HEK293 (cell line): ENCODE data around the gene SYNDIG1.

Experiments used
- ZBTB1 ChIP-seq: fragments of 450-650 bp; formaldehyde crosslinking; IDR thresholded peaks from 2 replicates; pipeline ENCODE4 v1.5.1; 2016; ENCODE audit warnings: missing biosample characterization, missing genetic modification characterization
- ZNF132 ChIP-seq: fragments of 450-650 bp; formaldehyde crosslinking; IDR thresholded peaks from 2 replicates; pipeline ENCODE4 v1.5.1; 2017; ENCODE audit warnings: missing biosample characterization, missing genetic modification characterization, borderline replicate concordance
- ZNF169 ChIP-seq: fragments of 450-650 bp; formaldehyde crosslinking; IDR thresholded peaks from 2 replicates; pipeline ENCODE4 v1.5.1; 2016; ENCODE audit warnings: missing biosample characterization, missing genetic modification characterization
- ZNF23 ChIP-seq: fragments of 450-650 bp; formaldehyde crosslinking; IDR thresholded peaks from 2 replicates; pipeline ENCODE4 v1.5.1; 2016; ENCODE audit warnings: missing biosample characterization, missing genetic modification characterization, borderline replicate concordance
- TF ChIP-seq, protein P1 (sequence below): fragments of 450-650 bp; formaldehyde crosslinking; IDR thresholded peaks from 2 replicates; pipeline ENCODE4 v1.5.1; 2016; ENCODE audit warnings: missing biosample characterization, missing genetic modification characterization

DNA sequence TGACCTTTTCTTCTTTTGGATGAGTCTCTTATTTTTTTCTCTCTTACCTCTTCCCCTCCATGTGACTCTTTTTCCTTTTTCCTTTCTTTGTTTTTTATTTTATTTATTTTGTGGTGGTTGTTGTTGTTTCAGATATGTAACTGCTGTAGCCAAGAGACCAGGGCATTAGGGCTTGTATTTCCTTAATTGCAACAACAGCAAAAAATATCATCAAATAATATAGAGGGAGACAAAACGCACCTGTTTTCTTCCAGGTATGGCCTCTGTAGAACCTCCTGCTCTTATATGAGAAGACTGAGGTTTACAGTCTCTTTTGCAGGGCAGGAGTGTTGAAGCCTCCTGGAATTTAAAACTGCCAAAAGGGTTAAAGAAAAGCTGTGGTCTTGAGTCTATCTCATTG, 149.3 kb downstream of the SYNDIG1 start:
- no peak for TF ChIP-seq ZBTB1 (tag by site-specific recombination)
- no peak for TF ChIP-seq ZNF132 (tag by site-specific recombination)
- TF ChIP-seq ZNF23 (tag by site-specific recombination), result no peak
- TF ChIP-seq, protein P1, sequence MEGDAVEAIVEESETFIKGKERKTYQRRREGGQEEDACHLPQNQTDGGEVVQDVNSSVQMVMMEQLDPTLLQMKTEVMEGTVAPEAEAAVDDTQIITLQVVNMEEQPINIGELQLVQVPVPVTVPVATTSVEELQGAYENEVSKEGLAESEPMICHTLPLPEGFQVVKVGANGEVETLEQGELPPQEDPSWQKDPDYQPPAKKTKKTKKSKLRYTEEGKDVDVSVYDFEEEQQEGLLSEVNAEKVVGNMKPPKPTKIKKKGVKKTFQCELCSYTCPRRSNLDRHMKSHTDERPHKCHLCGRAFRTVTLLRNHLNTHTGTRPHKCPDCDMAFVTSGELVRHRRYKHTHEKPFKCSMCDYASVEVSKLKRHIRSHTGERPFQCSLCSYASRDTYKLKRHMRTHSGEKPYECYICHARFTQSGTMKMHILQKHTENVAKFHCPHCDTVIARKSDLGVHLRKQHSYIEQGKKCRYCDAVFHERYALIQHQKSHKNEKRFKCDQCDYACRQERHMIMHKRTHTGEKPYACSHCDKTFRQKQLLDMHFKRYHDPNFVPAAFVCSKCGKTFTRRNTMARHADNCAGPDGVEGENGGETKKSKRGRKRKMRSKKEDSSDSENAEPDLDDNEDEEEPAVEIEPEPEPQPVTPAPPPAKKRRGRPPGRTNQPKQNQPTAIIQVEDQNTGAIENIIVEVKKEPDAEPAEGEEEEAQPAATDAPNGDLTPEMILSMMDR, result no peak
- no peak for TF ChIP-seq ZNF169 (tag by site-specific recombination)
